T-cell (primary cell): ENCODE results near the gene SMAD5. TPM values are rescaled to one million over a fixed set of nuclear protein-coding genes. Genes with fewer than 3 reads are reported as not detected.

ENCODE experiments used
- ATAC-seq, 4 experiments: fragments of 200-7000 bp in 3 of 4; fragments of 150-1000 bp in 1 of 4; cut with Tn5 transposase; replicated peaks in 1 of 4; 1 replicate in 3 of 4; 2 replicates in 1 of 4; pipeline ENCODE4 v1.10.0; 2021; ENCODE audit warnings: moderate library complexity in 3 of 4, mild to moderate bottlenecking in 2 of 4, moderate number of reproducible peaks in 1 of 4
- CTCF ChIA-PET, 2 donors: fragments of 300-600 bp; sonication (Branson Sonifier 250); formaldehyde crosslinking; loops; one replicate each; lab custom pipeline; 2022; ENCODE audit warnings: antibody characterized with exemption in 2 of 2; lab: Charles Lee
- POLR2A ChIA-PET, 2 donors: fragments of 300-600 bp; sonication (Branson Sonifier 250); formaldehyde crosslinking; loops; one replicate each; lab custom pipeline; 2022; ENCODE audit warnings: antibody characterized with exemption in 2 of 2; lab: Charles Lee
- DNase-seq, 35 experiments: peaks; one replicate each; pipeline versions ENCODE4 v3.0.0 to v3.0.0-alpha.2; 2013 to 2023
- H3K27ac ChIP-seq: one replicate; pipeline ENCODE4 v1.5.1; 2013; ENCODE audit warnings: low read length
- H3K27me3 ChIP-seq, 2 experiments: replicated peaks in 1 of 2; 1 replicate in 1 of 2; 2 replicates in 1 of 2; pipeline versions ENCODE4 v1.6.1 to v1.7.0; 2013; ENCODE audit warnings: low read length in 1 of 2, mixed read lengths in 1 of 2; ENCODE audit not compliant: control insufficient read depth in 2 of 2, insufficient read depth in 2 of 2; ENCODE audit errors: extremely low read depth in 1 of 2
- H3K36me3 ChIP-seq, 2 donors: 1 replicate in 1 of 2; 2 replicates in 1 of 2; pipeline versions ENCODE4 v1.6.1 to v1.7.0; 2013; ENCODE audit warnings: low read length in 1 of 2; ENCODE audit not compliant: control insufficient read depth in 2 of 2, insufficient read depth in 1 of 2; ENCODE audit errors: extremely low read depth in 1 of 2
- H3K4me1 ChIP-seq, 2 experiments: 1 replicate in 1 of 2; 2 replicates in 1 of 2; pipeline versions ENCODE4 v1.6.1 to v1.7.0; 2013; ENCODE audit warnings: low read length in 2 of 2, mixed read lengths in 1 of 2; ENCODE audit not compliant: insufficient read depth in 2 of 2, control insufficient read depth in 1 of 2; ENCODE audit errors: extremely low read depth in 1 of 2
- H3K4me3 ChIP-seq, 2 donors: 1 replicate in 1 of 2; 2 replicates in 1 of 2; pipeline versions ENCODE4 v1.5.1 to v1.7.0; 2013; ENCODE audit warnings: mild to moderate bottlenecking in 2 of 2, low read length in 1 of 2, moderate library complexity in 1 of 2; ENCODE audit not compliant: control insufficient read depth in 1 of 2; ENCODE audit errors: extremely low read depth in 1 of 2
- H3K9me3 ChIP-seq: 2 replicates; pipeline ENCODE4 v1.7.0; 2013
- H3K27ac Mint-ChIP-seq, 2 donors: one replicate each; pipeline ENCODE4 v1.8.0; 2020 to 2021; ENCODE audit warnings: mild to moderate bottlenecking in 2 of 2, mixed read lengths in 2 of 2
- H3K27me3 Mint-ChIP-seq, 2 donors: one replicate each; pipeline ENCODE4 v1.8.0; 2021 to 2022; ENCODE audit warnings: mixed read lengths in 2 of 2
- H3K36me3 Mint-ChIP-seq: one replicate; pipeline ENCODE4 v1.8.0; 2021; ENCODE audit warnings: mixed read lengths
- H3K4me1 Mint-ChIP-seq, 3 donors: one replicate each; pipeline ENCODE4 v1.8.0; 2020 to 2022; ENCODE audit warnings: mixed read lengths in 3 of 3, mild to moderate bottlenecking in 1 of 3
- H3K4me3 Mint-ChIP-seq, 3 donors: one replicate each; pipeline ENCODE4 v1.8.0; 2020 to 2022; ENCODE audit warnings: mild to moderate bottlenecking in 3 of 3, mixed read lengths in 3 of 3, moderate library complexity in 3 of 3
- H3K9me3 Mint-ChIP-seq, 3 donors: one replicate each; pipeline ENCODE4 v1.8.0; 2020 to 2022; ENCODE audit warnings: mixed read lengths in 3 of 3
- WGBS: methylation state at CpG from one replicate; pipeline ENCODE4 v1.1.5; 2013; ENCODE audit warnings: missing lambda C conversion rate; ENCODE audit not compliant: insufficient coverage; 5-methylcytosine and 5-hydroxymethylcytosine counted together
- total RNA-seq, 35 experiments: library from RNA in 6 of 35; stranded (reverse) in 6 of 35; fragments of 120-200 nt in 1 of 35; gene quantifications; one replicate each; pipeline versions ENCODE4 v1.2.1 to v1.2.4 and lab custom pipeline; 2013 to 2026

SMAD5 gene
- total RNA-seq, 5 donors from 2014 or later (not counting 1 experiment from before 2014, with no cell fraction given), result 8.7 to 24.2 (median 18.4) TPM

- no peak overlapping the region for H3K27ac Mint-ChIP-seq
- Histone ChIP-seq H3K36me3 (no peaks in the 10 kb centered on the region), H3K27ac (no peak overlapping the region), H3K9me3 (no peaks in the 10 kb centered on the region), H3K4me3 (no peak overlapping the region), H3K4me1 (peaks cover 0 to 6% of the 10 kb centered on the region in 2 experiments), H3K27me3 (peaks cover 0 to 20% of the 10 kb centered on the region in 2 experiments)
- ATAC-seq (no peak), DNase-seq (no peak)
- ChIA-PET POLR2A (no interaction called here), CTCF (interaction anchor here in 1 of 2 donors (1.0 kb wide), 1 partner anchor 115 kb away, joined by 3 read pairs; no protein-coding TSS in a partner anchor)
- H3K36me3 Mint-ChIP-seq, result no peaks in the 10 kb centered on the region
- H3K4me1 Mint-ChIP-seq, result peaks cover 9 to 20% (median 14%) of the 10 kb centered on the region in 3 donors
- H3K27me3 Mint-ChIP-seq, result peaks cover 41 to 52% of the 10 kb centered on the region in 2 donors
- whole genome bisulfite sequencing, result no CpG with 5 or more reads among the region's 1 CpG
- H3K9me3 Mint-ChIP-seq, result no peaks in the 10 kb centered on the region
- no peak overlapping the region for H3K4me3 Mint-ChIP-seq
Measured at GRCh38 chr5:136129445-136129844, 3.2 kb upstream of the SMAD5 start.

GRCh38 chr5:136130581-136130980 is 2.1 kb upstream of the SMAD5 start:
- ATAC-seq, result no peak
- peaks cover 0 to 6% of the 10 kb centered on the region in 2 experiments for H3K4me1 ChIP-seq
- H3K4me3 ChIP-seq, result no peak overlapping the region
- no peak overlapping the region for H3K27ac ChIP-seq
- H3K4me3 Mint-ChIP-seq, result no peak overlapping the region
- ChIA-PET POLR2A (no interaction called here), CTCF (no interaction called here)
- WGBS, result no CpG with 5 or more reads among the region's 2 CpGs
- no peaks in the 10 kb centered on the region for H3K36me3 Mint-ChIP-seq
- H3K9me3 Mint-ChIP-seq, result no peaks in the 10 kb centered on the region
- peaks cover 38 to 52% of the 10 kb centered on the region in 2 donors for H3K27me3 Mint-ChIP-seq
- peaks cover 0 to 19% of the 10 kb centered on the region in 2 experiments for H3K27me3 ChIP-seq
- H3K36me3 ChIP-seq, result no peaks in the 10 kb centered on the region
- peaks cover 9 to 28% (median 22%) of the 10 kb centered on the region in 3 donors for H3K4me1 Mint-ChIP-seq
- DNase-seq, result no peak
- no peak overlapping the region for H3K27ac Mint-ChIP-seq
- H3K9me3 ChIP-seq, result no peaks in the 10 kb centered on the region

GRCh38 chr5:136132087-136132486 is 558 bp upstream of the SMAD5 start:
- CTCF ChIA-PET, result interaction anchor here in 1 of 2 donors (0.6 kb wide), 1 partner anchor 17 kb away, joined by 3 read pairs; no protein-coding TSS in a partner anchor
- Mint-ChIP-seq H3K27me3 (peaks cover 29 to 42% of the 10 kb centered on the region in 2 donors), H3K4me3 (peak overlapping the region; percentile 84 to 86 (median 85)), H3K27ac (peak overlapping the region; percentile 73 to 84), H3K9me3 (no peaks in the 10 kb centered on the region), H3K4me1 (peaks cover 9 to 35% (median 24%) of the 10 kb centered on the region in 3 donors), H3K36me3 (no peaks in the 10 kb centered on the region)
- DNase-seq (peak in 2 of 35 experiments; percentile 5 to 9), ATAC-seq (no peak)
- H3K4me1 ChIP-seq, result peaks cover 0 to 6% of the 10 kb centered on the region in 2 experiments
- H3K9me3 ChIP-seq, result no peaks in the 10 kb centered on the region
- peak overlapping the region; percentile 57 to 90 for H3K4me3 ChIP-seq
- POLR2A ChIA-PET, result no interaction called here
- no peaks in the 10 kb centered on the region for H3K36me3 ChIP-seq
- H3K27me3 ChIP-seq, result peaks cover 0 to 23% of the 10 kb centered on the region in 2 experiments
- WGBS, result 8% methylated on average over 2 of the region's 6 CpGs
- H3K27ac ChIP-seq, result peak overlapping the region; percentile 50

- Mint-ChIP-seq H3K4me1 (peaks cover 9 to 47% (median 33%) of the 10 kb centered on the region in 3 donors), H3K36me3 (no peaks in the 10 kb centered on the region), H3K27ac (peak overlapping the region; percentile 83 to 86), H3K27me3 (peaks cover 23 to 35% of the 10 kb centered on the region in 2 donors), H3K4me3 (peak overlapping the region; percentile 85 to 90 (median 89)), H3K9me3 (no peaks in the 10 kb centered on the region)
- Histone ChIP-seq H3K4me3 (peak overlapping the region; percentile 57 to 90), H3K27me3 (peaks cover 0 to 21% of the 10 kb centered on the region in 2 experiments), H3K9me3 (no peaks in the 10 kb centered on the region), H3K27ac (peak overlapping the region; percentile 50), H3K4me1 (peaks cover 0 to 6% of the 10 kb centered on the region in 2 experiments), H3K36me3 (no peaks in the 10 kb centered on the region)
- ChIA-PET CTCF (interaction anchor here in 1 of 2 donors (0.7 kb wide), 1 partner anchor 9 kb away, joined by 3 read pairs; no protein-coding TSS in a partner anchor), POLR2A (no interaction called here)
- peak in 3 of 4 experiments; percentile 57 to 64 (median 57) for ATAC-seq
- WGBS, result 2% methylated on average over 23 of the region's 32 CpGs
- peak in 15 of 35 experiments; percentile 1 to 32 (median 5) for DNase-seq
Measured at GRCh38 chr5:136133222-136133921, 727 bp downstream of the SMAD5 start.

- Mint-ChIP-seq H3K36me3 (no peaks in the 10 kb centered on the region), H3K9me3 (no peaks in the 10 kb centered on the region), H3K27ac (peak overlapping the region; percentile 83 to 86), H3K27me3 (peaks cover 23 to 32% of the 10 kb centered on the region in 2 donors), H3K4me3 (peak overlapping the region; percentile 85 to 90 (median 89)), H3K4me1 (peaks cover 9 to 50% (median 36%) of the 10 kb centered on the region in 3 donors)
- WGBS, result 17% methylated on average over 1 of the region's 5 CpGs
- H3K9me3 ChIP-seq, result no peaks in the 10 kb centered on the region
- H3K4me3 ChIP-seq, result peak overlapping the region; percentile 57 to 90
- ATAC-seq (no peak), DNase-seq (peak in 1 of 35 experiments; percentile 8)
- H3K36me3 ChIP-seq, result no peaks in the 10 kb centered on the region
- peaks cover 0 to 21% of the 10 kb centered on the region in 2 experiments for H3K27me3 ChIP-seq
- no peak overlapping the region for H3K27ac ChIP-seq
- H3K4me1 ChIP-seq, result peaks cover 0 to 6% of the 10 kb centered on the region in 2 experiments
- ChIA-PET CTCF (interaction anchor here in 1 of 2 donors (0.7 to 1.2 kb wide), 2 partner anchors 9 kb away, joined by 3 to 4 read pairs; no protein-coding TSS in a partner anchor), POLR2A (no interaction called here)
Measured at GRCh38 chr5:136133922-136134379, 1.3 kb downstream of the SMAD5 start.

- DNase-seq (no peak), ATAC-seq (no peak)
- no peak overlapping the region for H3K27ac Mint-ChIP-seq
- ChIA-PET CTCF (interaction anchor here in 1 of 2 donors (1.2 kb wide), 1 partner anchor 10 kb away, joined by 4 read pairs; no protein-coding TSS in a partner anchor), POLR2A (interaction anchor here in 1 of 2 donors (0.5 kb wide), 1 partner anchor 243 kb away, joined by 5 read pairs; no protein-coding TSS in a partner anchor)
- H3K27me3 Mint-ChIP-seq, result peaks cover 23 to 30% of the 10 kb centered on the region in 2 donors
- H3K36me3 Mint-ChIP-seq, result no peaks in the 10 kb centered on the region
- H3K9me3 Mint-ChIP-seq, result no peaks in the 10 kb centered on the region
- peak overlapping the region in 2 of 3 donors; percentile 25 to 47 for H3K4me3 Mint-ChIP-seq
- no CpG with 5 or more reads among the region's 1 CpG for WGBS
- Histone ChIP-seq H3K27me3 (peaks cover 0 to 21% of the 10 kb centered on the region in 2 experiments), H3K9me3 (no peaks in the 10 kb centered on the region), H3K4me1 (peaks cover 0 to 6% of the 10 kb centered on the region in 2 experiments), H3K36me3 (no peaks in the 10 kb centered on the region), H3K27ac (no peak overlapping the region), H3K4me3 (no peak overlapping the region)
- peaks cover 9 to 56% (median 42%) of the 10 kb centered on the region in 3 donors for H3K4me1 Mint-ChIP-seq
Measured at GRCh38 chr5:136134653-136135052, 2.0 kb downstream of the SMAD5 start.
